Activated T-cell treated with anti-CD3 and anti-CD28 coated beads for 24 hours (primary cell): Measurements from ENCODE around the gene NOP9.
A peak's percentile ranks its signal among the peaks of the same experiment; 100 is the strongest.

Source experiments
- DNase-seq: peaks from one replicate; pipeline ENCODE4 v3.0.0-alpha.2; 2020; ENCODE audit warnings: low read depth

NOP9 gene, protein sequence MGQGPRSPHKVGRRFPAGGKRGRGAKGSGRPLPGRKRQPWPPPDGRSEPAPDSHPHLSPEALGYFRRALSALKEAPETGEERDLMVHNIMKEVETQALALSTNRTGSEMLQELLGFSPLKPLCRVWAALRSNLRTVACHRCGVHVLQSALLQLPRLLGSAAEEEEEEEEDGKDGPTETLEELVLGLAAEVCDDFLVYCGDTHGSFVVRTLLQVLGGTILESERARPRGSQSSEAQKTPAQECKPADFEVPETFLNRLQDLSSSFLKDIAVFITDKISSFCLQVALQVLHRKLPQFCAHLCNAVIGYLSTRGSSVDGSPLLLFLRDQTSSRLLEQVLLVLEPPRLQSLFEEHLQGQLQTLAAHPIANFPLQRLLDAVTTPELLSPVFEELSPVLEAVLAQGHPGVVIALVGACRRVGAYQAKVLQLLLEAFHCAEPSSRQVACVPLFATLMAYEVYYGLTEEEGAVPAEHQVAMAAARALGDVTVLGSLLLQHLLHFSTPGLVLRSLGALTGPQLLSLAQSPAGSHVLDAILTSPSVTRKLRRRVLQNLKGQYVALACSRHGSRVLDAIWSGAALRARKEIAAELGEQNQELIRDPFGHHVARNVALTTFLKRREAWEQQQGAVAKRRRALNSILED

GRCh38 chr14:24299255-24300191, at the start of gene NOP9, which contains the start of gene DHRS1:
Gene NOP9, plus strand, starts transcription at chr14:24299850. Its CDS starts 105 bp downstream, at chr14:24299955.
Gene DHRS1, minus strand, starts transcription at chr14:24299780. Its CDS starts 674 bp downstream, at chr14:24299106.
- peak; percentile 91 for DNase-seq

DNA sequence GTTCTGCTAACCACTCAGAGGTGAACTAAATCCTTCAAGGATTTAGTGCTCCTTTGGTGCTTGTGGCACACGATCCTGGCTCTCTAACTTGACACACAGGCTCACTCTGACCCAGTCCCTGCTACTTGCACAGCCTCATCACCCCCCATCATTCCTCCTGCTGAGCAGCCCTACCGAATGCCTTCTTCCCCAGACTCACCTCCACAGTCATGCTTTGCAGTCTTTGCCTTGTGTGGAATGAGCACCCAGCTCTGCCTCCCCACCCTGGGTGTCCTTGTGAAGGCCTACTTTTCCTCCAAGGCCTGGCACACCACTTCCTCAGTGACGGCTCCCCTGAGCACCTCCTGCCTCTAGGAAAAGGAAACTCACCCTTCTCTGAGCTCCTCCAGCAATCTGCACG, 49.3 kb upstream of the NOP9 start:
- DNase-seq = no peak

DNA sequence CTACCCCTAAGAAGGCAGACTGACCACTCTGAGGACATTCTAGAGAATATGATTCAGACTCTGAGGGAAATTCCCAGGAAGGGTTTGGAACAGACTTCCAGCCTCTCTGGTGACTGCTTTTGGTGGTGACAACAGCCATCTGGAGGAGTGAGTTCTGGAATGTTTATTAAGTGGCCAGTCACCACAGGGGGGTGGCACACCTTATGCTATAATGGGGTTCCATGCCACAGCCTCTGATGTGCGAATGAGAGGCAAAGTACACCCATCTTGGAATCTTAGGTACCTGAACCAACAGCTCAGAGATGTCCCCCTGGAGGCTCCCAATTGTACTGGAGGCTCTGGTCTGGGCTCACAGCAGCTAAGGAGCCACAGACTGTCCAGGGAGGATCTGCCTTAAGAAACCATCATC, 47.8 kb upstream of the NOP9 start:
- DNase-seq = no peak

GRCh38 chr14:24252289-24253124, 47.1 kb upstream of the NOP9 start:
- no peak for DNase-seq

GRCh38 chr14:24253936-24254335, 45.7 kb upstream of the NOP9 start:
- no peak for DNase-seq

DNA sequence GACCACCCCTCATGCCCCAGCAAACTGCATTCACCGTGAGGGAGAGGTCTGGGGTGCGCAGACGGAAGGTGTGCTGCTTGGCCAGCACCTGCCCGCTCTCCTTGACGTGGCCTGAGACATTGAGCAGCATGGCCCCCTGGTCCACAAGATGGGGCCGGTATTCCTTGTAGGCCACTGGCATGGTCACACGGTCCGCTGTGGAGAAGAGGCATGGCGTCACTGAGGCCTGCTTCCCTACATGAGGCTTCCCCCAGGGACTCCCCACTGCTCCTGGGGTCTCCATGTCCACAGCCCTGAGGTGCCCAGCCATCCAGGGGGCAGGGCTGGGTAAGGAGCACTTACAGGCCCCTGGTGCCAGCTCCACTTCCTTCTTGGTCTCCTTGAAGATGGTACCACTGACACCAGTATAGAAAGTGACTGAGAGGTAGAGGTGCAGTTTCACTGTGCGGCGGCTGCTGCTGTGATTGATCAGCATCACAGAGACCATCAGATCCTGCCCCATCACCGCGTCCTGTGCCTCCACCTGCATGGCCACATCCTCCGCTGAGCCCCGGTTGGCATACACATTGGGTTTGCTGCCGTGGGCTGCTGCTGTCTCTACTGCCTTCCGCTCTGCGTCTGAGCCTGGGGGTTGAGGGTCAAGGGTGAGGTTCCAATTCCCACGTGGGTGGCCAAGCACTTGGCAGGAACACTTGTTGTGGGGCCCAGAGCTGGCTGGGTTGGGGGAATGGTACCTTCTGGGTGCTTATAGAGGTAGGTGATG, 44.8 kb upstream of the NOP9 start:
- DNase-seq = no peak

- no peak for DNase-seq
Observed at GRCh38 chr14:24255438-24255837, 44.2 kb upstream of the NOP9 start.

DNA sequence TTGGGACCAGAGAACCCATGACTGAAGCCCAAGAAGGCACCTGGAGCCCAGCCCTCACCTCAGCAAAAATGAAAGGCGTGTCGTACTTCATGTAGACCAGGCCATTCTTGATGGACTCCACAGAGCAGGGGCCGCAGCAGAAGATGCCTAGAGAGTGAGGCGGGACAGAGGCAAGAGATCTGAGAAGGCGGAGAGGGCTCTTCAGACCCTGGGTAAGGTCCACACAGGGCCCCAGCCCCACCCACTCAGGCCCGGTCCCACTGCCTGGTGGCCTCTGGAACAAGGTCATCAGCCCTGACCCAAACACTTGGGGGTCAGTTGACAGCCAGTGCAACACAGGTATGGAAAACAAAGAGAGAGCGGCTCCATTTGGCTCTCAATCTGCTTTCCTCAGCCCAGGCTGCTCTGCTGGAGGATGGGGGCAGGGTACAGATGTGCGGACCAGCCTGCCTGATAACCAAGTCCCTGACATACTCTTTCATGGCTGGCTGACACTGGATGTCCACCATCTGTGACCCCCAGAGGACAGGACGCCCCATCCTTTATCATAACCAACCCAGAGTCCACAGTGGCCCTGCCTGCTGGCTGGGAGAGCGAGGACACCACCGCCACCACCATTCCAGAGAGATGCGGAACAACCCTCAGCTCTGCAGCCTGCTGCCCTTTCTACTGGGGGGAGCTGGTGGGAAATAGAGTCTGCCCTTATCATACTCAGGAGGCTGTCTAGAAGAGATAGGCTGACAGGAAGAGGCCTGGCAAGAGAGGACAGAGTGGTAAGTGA, 43.5 kb upstream of the NOP9 start:
- DNase-seq = no peak

GRCh38 chr14:24256960-24257359, 42.7 kb upstream of the NOP9 start:
- DNase-seq = no peak

GRCh38 chr14:24258119-24258518, 41.5 kb upstream of the NOP9 start:
- no peak for DNase-seq

DNA sequence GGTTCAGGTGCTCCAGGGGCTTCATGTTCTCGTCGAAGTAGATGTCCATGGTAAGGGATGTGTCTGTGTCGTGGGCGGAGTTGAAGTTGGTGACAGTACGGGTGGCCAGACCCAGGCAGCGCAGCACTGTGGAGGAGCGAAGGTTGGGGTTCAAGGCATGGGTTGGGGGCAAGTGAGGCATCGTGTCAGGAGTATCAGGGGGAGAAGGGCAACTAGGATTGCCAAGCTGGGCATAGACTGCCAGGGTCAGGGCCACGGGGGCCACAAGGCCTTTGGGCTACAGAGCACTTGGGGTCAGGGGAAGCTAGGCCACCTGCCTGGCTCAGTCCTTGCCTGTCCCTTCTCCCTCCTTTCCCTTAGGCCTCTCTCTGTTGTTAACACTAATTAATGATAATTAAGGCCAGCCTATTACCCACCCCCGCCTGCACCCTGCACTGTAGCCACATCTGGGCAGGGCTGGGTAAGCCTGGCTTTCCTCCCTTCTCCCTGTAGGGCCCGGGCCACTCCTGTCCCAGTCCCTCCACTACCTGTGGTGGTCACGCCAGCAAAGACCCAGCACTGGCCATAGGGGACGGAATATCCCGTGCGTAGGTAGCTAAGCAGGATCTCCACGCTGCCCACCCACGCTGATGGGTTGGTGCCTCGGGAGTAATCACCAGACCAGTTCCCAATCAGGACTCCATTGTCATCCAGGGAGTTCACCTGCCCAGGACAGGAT, 40.9 kb upstream of the NOP9 start:
- DNase-seq = no peak

DNA sequence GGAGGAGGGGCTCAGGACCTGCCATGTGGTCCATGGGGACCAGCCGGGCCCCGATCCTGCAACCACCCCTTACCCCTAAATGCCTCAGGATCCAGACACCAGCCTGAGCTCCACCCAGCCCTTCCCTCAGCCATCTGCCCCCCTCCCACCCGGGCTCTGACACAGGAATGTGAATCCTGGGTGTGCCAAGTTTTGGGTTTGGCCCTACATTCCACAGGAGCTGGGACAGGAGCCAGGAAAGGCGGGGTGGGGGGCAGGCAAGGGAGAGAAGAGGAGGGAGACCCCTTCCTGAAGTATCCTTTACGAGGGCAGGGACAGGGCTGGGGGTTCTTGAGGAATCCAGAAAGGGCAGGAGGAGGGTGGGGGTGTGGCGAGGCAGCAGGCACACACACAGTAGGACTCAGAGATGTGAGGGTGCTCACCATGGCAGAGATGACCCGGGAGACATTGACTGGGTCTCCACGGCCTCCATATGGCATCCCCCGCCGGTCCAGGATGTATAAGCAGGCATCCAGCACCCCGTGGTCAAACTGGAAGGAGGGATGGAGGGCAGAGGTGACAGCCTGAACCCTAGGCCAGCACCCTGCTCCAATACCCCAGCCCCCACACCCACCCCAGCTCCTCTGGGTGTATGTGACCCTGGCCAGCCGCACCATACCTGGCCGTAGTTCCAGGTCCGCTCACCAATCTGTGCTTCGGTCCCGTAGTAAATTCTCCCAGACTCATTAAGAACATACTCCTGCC, 40.2 kb upstream of the NOP9 start:
- no peak for DNase-seq

GRCh38 chr14:24260026-24260779, 39.4 kb upstream of the NOP9 start:
- DNase-seq = no peak

DNA sequence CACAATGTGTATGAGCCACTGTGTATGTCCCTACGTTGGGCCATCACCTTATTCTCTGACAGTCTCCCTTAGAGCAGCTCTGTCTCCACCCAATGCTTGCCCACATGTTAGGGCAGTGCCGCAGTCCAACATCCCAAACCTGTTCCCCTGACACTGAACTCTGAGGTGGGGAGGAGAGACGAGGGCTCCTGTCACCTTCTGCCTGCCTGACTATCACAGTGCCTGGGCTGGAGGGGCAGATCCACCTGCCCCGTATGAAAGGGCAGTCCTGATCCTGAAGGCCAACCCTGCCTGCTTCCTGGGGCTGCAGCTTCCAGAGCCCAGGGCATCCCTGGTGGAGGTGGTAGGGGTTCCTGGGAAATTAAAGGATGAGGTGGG, 38.9 kb upstream of the NOP9 start:
- no peak for DNase-seq

DNA sequence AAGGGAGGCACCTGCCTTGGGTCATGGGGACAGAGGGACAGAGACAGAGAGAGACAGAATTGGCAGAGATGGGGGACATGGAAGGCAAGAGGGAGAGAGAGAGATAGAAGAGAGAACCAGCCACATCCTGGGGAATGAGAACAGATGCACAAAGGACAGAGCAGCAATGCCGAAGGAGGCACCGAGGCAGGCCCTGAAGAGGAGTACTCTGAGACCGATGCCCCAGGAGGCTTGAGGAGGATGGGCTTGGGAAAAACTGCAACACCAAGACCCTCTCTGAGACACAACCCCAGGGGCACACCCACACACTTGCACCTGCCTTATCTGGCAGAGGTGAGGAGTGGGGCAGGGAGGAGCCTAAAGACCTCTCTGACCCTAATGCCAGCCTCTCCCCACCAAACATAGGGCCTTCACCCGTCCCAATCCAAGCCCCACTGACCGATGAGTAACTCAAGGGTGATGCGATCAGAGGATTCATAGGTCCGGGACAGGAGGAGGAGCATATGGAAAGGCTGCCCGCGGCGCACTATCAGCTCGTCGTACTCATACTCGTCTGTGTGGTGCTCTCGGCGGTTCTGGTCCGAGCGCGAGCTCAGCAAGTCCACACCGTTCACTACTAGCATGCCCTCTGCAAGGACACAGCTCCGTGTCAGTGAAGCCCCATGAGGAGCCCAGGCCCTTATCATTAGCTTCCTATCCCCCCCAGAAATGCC, 38.2 kb upstream of the NOP9 start:
- DNase-seq = no peak

- DNase-seq = no peak
Observed at GRCh38 chr14:24261969-24262327, 37.7 kb upstream of the NOP9 start.
